ENCODE data around the gene IL1RAPL2. TPM values are rescaled to one million over a fixed set of nuclear protein-coding genes. Genes with fewer than 3 reads are reported as not detected.

IL1RAPL2 gene
- polyA plus RNA-seq, 1 of the 3 experiments (the other 2 are of a cell fraction) = 0.13 TPM

- no peaks in the 10 kb centered on the region for H3K36me3 ChIP-seq (replicated peaks in 1 of 2; ENCODE audit: control insufficient read depth in 1 of 2, insufficient read depth in 2 of 2, low read length in 1 of 2)
- no peaks in the 10 kb centered on the region for H3K9me2 ChIP-seq
- H3K79me2 ChIP-seq (ENCODE audit: insufficient read depth) = no peaks in the 10 kb centered on the region
- H3K27ac ChIP-seq (ENCODE audit: low read depth in 2 of 2, low read length in 1 of 2) = no peak overlapping the region
- no peaks in the 10 kb centered on the region for H3K4me1 ChIP-seq (ENCODE audit: control insufficient read depth in 1 of 2, insufficient read depth in 2 of 2, low read depth in 1 of 2, low read length in 1 of 2)
- H4K20me1 ChIP-seq (ENCODE audit: insufficient read depth) = no peaks in the 10 kb centered on the region
- H3F3A ChIP-seq (replicated peaks; ENCODE audit: insufficient read depth) = no peaks in the 10 kb centered on the region
- no peak overlapping the region for H3K4me3 ChIP-seq (ENCODE audit: low read depth in 2 of 2, low read length in 1 of 2)
- no peak for DNase-seq
- WGBS (ENCODE audit: low lambda C conversion rate) = 33% methylated on average over 1 of the region's 1 CpG
- H2AFZ ChIP-seq (ENCODE audit: low read depth) = no peak overlapping the region
- no peaks in the 10 kb centered on the region for H3K27me3 ChIP-seq (ENCODE audit: insufficient read depth)
- no peaks in the 10 kb centered on the region for H3K9me3 ChIP-seq
- H3K4me2 ChIP-seq = no peak overlapping the region
- CTCF ChIA-PET = no interaction called here
- no peak overlapping the region for H3K9ac ChIP-seq
- POLR2A ChIA-PET = no interaction called here
- TF ChIP-seq TCF12 (IDR thresholded peaks at IDR 0.05) (no peak), TAF1 (IDR thresholded peaks at IDR 0.05; ENCODE audit: borderline replicate concordance, low read depth, low read length) (no peak), ELF1 (IDR thresholded peaks at IDR 0.05) (no peak)
Observed at GRCh38 chrX:105706041-105706440, 1140.0 kb downstream of the IL1RAPL2 start.

- no peak for DNase-seq
- no peaks in the 10 kb centered on the region for H3K9me3 ChIP-seq
- no peaks in the 10 kb centered on the region for H3K79me2 ChIP-seq (ENCODE audit: insufficient read depth)
- H3K4me3 ChIP-seq (ENCODE audit: low read depth in 2 of 2, low read length in 1 of 2) = no peak overlapping the region
- TF ChIP-seq CHD2 (IDR thresholded peaks at IDR 0.05; ENCODE audit: low read length, partially characterized antibody) = no peak
- no peak for TF ChIP-seq YY1 (IDR thresholded peaks at IDR 0.05; ENCODE audit: low read depth)
- no peak for TF ChIP-seq NRF1 (IDR thresholded peaks at IDR 0.05; ENCODE audit: low read depth, low read length)
- no peak for TF ChIP-seq RXRA (IDR thresholded peaks at IDR 0.05; ENCODE audit: borderline replicate concordance, low read depth)
- TF ChIP-seq POLR2AphosphoS5 (IDR thresholded peaks at IDR 0.05; ENCODE audit: low read depth, low read length) = no peak
- no peak for TF ChIP-seq EP300 (IDR thresholded peaks at IDR 0.05; ENCODE audit: borderline replicate concordance in 1 of 2, low read depth in 1 of 2, low read length in 1 of 2)
- TF ChIP-seq ZBTB33 (IDR thresholded peaks at IDR 0.05; ENCODE audit: borderline replicate concordance, low read depth) = no peak
- TF ChIP-seq SIN3A (IDR thresholded peaks at IDR 0.05; ENCODE audit: borderline replicate concordance, low read depth, low read length) = no peak
- no peak for TF ChIP-seq ELF1 (IDR thresholded peaks at IDR 0.05)
- TF ChIP-seq FOXM1 (IDR thresholded peaks at IDR 0.05; ENCODE audit: low read depth) = no peak
- TF ChIP-seq REST (IDR thresholded peaks at IDR 0.05; ENCODE audit: low read depth, low read length) = no peak
- no peak for TF ChIP-seq USF1 (IDR thresholded peaks at IDR 0.05; ENCODE audit: borderline replicate concordance, low read depth)
- no peak for TF ChIP-seq GABPA (IDR thresholded peaks at IDR 0.05; ENCODE audit: low read depth)
- CTCF ChIA-PET = no interaction called here
- H3K27ac ChIP-seq (ENCODE audit: low read depth in 2 of 2, low read length in 1 of 2) = no peak overlapping the region
- no peaks in the 10 kb centered on the region for H3K4me1 ChIP-seq (ENCODE audit: control insufficient read depth in 1 of 2, insufficient read depth in 2 of 2, low read depth in 1 of 2, low read length in 1 of 2)
- H3K27me3 ChIP-seq (ENCODE audit: insufficient read depth) = no peaks in the 10 kb centered on the region; the same call in 1 of the 2 replicates
- H3K36me3 ChIP-seq (replicated peaks in 1 of 2; ENCODE audit: control insufficient read depth in 1 of 2, insufficient read depth in 2 of 2, low read length in 1 of 2) = no peaks in the 10 kb centered on the region
- no peak overlapping the region for H2AFZ ChIP-seq (ENCODE audit: low read depth)
- no peaks in the 10 kb centered on the region for H3K9me2 ChIP-seq
- POLR2A ChIA-PET = no interaction called here
- no peak overlapping the region for H3K4me2 ChIP-seq
- no peaks in the 10 kb centered on the region for H4K20me1 ChIP-seq (ENCODE audit: insufficient read depth)
- no peak overlapping the region for H3K9ac ChIP-seq
- no peaks in the 10 kb centered on the region for H3F3A ChIP-seq (replicated peaks; ENCODE audit: insufficient read depth)
Observed at GRCh38 chrX:105711805-105712204, 1145.8 kb downstream of the IL1RAPL2 start.

Measured in SK-N-SH (cell line).